HG03565 (cell line): ENCODE data around the gene RAB5B.

Experiments used
- ATAC-seq: cut with Tn5 transposase; IDR thresholded peaks from one replicate; pipeline ENCODE4 v1.9.1; 2021; ENCODE audit warnings: mild to moderate bottlenecking, moderate library complexity; ENCODE audit not compliant: unreplicated experiment

The RAB5B gene, protein sequence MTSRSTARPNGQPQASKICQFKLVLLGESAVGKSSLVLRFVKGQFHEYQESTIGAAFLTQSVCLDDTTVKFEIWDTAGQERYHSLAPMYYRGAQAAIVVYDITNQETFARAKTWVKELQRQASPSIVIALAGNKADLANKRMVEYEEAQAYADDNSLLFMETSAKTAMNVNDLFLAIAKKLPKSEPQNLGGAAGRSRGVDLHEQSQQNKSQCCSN

DNA sequence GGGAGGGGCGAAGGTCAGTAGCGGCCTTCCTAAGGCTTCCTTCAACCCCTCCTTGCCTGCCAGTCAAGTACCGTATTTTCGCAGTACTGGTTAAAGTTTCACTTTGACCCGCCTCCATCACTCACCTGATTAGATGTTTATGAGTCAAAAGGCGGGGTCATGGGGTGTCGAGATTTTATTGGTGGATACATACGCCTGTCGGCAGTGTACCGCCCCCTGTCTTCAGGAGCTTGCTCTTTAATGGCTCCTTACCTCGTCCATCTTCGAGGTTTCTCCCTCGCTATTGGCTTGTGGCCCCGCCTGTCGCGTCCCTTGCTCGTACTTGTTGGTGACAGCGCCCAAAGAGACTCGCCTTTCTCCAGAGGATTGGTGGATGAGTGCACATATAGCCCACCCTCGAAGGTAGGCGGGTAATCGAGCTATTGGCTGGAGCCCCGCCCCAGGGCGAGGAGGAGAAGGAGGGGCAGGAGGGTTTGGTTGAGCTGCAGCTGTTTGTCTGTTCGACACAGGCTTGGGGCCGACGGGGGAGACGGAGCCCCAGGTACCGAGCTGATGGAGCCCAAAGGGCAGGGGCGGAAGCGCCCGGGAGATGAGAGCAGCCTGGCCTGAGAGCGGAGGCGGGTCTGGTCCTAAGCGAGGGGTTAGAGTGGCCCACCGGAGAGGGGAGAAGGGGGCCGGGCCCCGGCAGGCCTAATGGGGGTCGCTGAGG is at the start of gene RAB5B:
TSS of gene RAB5B (plus strand) at position 480 of the 709 bp plus-strand sequence. CDS start 12,883 bp downstream, outside the sequence.
- ATAC-seq, result peak; percentile 83

DNA sequence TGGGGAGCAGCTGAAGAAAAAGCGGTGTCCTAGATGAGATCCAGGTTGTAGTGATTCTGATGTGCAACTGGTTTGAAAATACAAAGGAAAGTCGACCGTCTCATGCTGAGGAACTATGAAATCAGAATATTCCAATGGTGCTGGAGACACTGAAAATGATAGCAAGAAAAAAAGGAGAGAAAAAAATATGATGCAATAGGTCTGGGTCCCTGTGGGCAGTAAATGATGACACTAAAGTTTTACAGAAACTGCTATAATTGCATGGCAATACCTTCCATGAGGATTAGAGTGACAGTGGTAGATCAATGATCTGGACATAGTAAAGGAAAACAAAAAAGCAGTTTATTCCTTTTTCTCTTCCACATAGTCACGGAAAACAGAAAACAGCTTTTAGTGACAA is 48.5 kb upstream of the RAB5B start:
- no peak for ATAC-seq

DNA sequence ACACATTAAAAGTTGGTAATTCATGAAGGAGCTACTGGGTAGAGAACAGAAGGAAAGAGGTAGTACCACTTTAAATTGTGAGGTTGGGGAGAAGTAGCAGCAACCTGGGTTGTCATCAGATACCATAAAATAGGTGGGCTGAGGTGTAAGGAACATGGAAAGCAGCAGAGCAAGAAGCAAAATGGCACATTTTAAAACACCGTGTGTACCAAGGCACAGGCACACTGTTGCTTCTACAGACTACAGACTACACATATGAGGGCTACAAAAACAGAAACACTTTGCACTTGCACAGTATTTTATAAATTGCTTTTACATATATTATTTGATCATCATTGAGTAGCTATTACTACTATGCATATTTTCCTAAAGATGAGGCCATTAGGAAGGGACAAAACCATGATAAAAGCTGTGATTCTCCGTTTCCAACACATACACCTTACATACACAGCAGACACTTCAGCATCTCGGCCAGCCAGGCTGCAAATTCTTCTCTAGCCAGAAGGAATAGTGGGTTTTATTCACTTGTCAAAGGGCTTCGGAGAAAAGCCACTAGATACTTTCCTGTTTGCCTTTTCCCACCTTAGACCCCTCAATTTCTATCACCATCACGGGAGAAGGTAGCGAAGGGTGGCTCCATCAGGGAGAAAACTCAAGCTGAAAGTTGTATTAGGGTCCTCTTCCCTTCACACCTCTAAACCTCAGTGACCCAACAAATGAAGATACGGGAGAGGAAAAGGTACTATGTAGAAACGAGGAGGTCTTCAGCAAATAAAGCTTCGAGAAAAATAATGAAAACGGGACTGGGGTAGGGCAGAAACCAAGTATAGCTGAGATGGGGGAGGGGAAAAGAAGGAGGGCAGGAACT is 47.8 kb upstream of the RAB5B start:
- ATAC-seq, result no peak

DNA sequence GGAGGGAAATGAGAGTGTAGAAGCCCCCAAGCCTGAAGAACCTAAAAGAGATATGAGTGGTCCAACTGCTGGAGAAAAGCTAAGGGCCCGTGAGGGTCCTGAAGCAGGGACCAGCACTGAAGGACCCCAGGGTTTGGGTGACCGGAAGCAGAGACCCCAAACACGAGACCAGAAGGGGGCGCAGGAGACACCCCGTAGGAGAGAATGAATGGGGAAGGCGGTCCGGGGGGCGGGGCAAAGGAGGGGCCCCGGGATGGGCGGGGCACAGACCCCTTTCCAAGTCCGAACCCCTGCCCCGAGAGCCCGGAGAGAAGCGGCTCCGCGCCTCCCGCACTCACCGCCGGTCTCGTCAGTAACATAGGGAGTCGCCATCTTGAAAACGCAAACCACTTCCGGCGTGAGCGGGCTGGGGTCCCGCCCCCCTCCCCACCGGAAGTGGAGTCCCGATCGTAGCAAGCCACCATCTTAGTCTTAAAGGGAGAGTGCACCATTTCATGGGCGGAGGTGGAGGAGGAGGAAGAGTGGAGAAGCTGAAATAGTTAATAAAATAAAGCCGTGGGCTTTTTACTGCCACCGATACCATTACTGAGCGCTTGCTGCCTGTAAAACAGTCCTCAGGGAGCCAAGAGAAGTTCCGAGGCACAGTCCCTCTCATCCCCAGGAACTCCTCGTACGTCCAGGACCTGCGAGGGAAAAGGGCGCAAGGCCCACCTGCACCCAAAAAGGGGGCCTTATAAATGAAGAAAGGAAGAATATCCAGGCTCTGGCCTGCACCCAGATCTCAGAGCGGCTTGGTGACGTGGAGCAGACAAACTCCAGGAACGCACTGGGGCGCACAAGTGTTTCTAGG is 46.9 kb upstream of the RAB5B start:
- peak; percentile 27 for ATAC-seq

DNA sequence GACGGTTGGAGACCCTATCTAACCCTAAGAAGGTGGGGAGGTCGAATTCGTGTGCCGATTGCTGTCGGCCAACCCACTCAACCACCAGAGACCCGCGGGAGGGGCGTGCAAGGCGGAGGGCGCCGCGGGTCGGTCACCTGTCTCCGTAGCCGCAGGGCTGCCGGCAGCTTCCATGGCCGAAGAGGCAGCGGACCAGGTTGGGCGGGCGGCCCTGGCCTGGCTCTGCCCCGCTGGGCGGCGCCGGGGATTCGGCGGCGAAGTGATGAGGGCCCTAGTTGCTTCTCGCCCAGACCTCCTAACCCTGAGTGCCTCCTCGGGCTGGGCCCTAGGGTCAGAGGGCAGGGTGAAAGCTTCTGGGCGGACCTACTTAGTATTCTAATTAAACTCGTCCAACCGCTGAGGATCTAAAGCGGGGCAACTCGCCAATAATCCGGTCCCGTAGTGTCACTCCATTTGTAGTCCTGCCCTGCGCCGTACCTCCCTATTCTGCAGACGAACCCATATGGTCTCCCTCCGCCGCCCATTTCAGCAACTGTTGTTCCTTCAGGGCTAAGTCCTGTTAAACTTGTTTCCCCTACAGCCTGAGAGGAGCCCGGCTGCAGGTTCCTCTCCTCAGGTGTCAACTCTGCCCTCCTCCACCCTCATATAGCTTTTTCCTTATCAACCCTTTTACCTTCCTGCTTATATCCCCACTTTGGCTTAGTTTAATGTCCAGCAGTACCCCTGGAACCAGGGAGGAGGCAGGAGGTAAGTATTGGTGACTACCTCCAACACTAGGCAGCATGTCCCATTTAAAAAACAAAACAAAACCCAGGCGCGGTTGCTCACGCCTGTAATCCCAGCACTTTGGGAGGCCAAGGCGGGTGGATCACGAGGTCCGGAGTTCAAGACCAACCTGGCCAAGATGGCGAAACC is 46.0 kb upstream of the RAB5B start, which contains the start of gene PYM1:
TSS of gene PYM1 (minus strand) at position 307 of the 915 bp plus-strand sequence. CDS start at position 174, 133 bp downstream.
- peak; percentile 29 for ATAC-seq

DNA sequence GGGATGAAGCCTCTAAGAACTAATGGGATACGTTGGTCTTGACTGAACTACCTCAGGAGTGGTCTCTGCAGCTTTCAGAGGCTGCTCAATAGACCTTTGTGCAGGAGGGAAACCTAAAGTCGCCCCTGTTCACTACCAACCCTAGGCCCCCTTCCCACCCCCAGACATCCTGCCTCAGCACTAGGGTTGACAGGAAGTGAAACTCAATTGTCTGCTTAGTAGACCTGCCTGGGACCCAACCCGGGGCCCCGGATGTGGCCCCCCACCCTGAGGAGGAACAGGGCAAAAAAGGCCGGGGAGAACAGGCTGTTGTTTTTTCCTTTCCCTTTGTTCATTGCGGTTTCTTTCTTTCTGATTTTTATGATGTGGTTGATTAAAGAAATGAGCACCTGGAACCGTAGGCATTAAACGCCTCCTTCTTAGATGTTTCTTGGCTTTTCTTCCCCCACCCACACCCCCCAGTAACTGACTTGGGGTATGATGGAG is 44.5 kb upstream of the RAB5B start:
- peak; percentile 25 for ATAC-seq

DNA sequence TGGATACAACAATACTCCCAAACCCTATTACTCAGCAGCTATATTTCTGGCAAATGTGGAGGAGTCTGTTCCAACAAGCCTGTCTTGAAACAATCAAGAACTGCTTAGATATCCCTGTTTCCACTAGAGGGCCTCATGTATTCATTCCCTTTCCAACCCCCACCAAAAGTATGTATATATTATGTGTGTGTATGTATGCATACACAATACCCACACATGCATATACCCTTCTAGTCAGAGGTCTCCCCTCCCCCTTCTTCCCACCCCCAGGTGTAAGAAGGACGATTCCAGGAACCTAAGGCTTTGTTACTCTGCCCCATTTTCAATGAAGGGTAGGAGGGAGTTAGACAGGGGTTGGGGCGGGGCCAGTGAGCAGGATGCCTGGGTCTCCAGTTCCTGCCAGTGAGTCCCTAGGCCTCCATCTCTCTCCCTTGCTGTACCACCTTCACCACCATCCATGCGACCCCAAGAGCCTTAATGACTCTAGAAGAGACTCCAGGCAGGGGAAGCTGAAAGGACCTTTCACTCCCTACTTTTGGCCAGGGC is 43.0 kb upstream of the RAB5B start, which contains the start of gene DGKA:
TSS of gene DGKA (plus strand) at position 392 of the 546 bp plus-strand sequence. CDS start 5,342 bp downstream, outside the sequence.
- no peak for ATAC-seq

DNA sequence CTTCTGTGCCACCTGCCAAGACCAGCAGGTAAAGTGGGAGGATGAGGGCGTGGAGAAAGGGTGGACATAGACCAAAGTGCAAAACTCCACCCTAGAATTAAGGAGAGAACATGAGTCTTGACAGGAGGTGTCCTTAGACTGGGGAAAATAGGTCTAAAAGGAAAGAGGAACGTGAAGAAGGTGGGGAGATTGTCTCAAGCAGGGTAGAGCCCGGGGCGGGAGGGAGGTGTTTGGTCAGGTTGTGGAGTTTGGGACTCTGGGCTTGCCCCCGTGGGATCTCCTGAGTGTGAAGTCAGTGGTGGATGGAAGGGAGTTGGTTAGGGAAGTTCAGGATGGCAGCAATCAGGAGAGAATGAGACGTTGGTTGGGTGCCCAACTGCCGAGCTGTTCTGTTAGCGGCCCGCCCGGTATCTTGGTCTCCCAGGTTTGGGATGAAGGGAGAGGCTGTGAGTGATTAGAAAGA is 42.5 kb upstream of the RAB5B start:
- no peak for ATAC-seq

DNA sequence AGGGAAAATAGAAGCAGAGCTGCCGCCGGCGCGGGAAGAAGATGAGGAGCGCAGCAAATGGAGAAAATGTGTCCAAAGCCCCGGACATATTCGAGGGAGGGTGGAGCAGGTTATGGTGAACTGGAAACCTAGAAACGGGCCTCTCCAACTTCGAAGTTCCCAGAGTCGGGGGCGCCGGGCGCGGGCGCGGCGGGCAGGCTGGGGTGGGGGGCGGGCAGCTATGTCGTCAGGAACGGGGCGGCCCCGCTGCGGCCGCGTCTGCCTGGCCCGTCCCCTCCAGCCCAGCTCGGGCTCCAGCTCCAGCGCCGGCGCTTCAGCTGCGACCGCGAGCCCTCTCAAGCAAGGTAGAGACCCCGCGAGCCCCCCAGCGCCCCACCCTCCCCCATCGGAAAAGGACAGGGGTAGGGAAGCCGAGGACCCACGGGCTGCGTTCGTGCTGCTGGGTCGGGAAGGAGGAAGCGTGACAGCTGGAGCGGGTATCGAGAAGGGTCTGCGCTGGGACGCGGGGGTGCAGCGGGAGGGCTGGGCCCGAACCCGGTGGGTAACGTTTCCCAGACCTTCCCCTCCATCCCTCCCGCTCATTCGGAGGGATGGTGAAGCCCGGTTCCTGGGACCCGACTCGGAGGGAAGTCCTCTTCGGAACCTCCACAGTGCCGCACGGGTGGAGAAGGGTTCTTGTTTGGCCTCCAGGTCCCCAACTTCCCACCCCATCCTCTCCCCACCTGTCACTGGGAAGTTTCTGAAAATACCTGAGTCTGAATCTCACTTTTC is 41.9 kb upstream of the RAB5B start:
- no peak for ATAC-seq

DNA sequence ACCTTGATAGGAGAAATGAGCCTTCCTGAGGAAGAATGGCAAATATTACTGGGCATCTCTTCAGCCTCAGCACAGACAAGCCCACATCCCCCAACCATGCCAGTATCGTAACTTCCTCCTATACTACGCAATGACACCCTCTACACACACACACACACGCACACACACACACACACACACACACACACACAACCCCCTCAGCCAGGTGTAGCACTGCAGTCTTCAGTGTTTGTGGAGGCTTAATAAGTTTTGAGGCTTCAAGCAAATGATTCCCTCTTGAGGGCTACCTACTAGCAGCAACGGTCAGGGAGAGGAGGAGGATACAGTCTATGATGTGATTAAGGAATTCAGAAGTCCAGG is 41.3 kb upstream of the RAB5B start:
- no peak for ATAC-seq

DNA sequence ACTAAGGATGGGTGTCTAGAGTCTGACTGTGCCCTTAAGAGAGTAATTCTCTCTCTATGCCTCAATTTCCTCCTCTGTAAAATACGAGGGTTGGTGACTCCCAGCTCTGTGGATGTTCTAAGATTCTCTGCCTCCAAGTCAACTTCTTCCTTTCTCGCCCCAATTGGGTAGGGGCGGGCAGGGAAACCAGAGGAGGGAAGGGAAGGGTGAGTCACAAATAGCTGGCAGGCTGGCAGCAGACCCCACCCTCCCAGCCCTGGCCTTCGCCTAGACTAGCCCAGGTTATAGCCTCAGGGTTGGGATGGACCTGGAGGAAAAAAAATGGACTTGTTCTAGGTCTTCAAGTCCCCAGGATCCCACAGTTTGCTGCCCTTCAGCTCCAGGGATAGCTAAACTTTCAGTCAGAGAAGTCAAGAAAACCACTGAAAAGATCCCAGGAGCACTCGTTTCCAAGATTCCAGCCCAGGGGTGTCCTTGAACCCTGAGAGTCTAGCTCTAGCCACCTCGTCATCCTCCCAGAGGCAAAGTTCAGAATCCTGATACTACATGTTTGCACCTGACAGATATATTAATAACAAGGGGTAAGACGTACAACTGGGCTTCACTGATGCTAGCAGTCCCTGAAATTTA is 40.6 kb upstream of the RAB5B start:
- ATAC-seq, result no peak

DNA sequence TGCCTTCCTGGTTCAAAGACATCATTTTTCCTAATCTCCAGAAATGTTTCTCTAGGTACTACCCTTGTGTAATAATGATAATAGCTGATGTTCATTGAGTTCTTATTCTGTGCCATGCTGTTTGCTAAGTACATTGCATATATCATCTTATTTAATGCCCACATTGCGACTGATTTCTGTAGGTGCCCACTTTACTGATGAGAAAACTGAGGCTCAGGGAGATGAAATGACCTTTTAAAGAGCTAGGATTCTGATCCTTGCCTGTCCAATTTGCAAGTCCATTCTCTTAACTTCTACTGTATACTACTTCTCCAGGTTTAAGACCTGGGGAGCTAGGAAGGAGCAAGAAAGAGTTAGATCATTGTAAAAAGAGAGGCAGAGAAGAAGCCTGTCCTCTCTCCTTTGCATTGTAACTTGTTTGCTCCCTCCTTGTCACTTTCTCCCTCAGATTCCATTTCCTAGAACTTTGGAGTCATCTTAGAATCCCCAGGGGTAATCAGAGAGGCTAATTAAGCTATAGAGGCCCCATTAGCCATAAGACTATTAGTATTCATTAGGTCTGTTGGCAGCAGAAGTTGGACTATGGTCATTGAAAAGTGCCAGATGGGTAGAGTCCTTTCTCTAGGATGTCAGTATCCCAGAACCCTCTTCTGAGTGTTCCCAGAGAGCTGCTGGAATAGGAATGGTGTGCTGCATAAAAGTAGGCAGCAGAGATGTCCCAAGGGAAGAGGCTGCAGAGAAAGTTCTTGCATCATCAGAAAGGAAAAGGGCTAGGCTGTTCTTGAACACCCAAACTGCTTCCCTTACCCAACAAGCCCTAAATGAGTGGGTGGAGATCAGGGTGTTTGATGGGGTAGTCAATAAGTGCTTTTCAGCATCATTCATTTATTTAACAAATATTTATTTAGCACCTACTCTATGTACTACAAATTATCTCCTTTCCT is 39.8 kb upstream of the RAB5B start:
- ATAC-seq, result no peak

DNA sequence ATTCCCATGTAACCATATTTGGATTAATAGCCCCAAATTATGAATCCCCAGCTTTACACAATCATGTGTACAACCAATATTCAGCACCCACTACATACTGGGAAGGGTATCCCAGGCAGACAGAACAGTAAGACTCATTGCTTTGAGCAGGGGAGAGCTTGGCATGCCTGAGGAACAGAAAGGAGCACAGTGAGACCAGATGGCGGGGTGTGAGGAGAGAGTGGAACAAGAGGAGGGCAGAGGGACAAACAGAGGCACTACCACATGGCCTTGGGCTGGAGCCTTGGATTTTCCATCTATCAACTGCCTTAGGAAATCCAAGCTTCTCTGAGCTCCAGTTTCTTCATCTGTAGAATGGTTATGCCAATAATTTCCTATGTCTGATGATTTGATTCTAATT is 39.1 kb upstream of the RAB5B start:
- ATAC-seq, result no peak

DNA sequence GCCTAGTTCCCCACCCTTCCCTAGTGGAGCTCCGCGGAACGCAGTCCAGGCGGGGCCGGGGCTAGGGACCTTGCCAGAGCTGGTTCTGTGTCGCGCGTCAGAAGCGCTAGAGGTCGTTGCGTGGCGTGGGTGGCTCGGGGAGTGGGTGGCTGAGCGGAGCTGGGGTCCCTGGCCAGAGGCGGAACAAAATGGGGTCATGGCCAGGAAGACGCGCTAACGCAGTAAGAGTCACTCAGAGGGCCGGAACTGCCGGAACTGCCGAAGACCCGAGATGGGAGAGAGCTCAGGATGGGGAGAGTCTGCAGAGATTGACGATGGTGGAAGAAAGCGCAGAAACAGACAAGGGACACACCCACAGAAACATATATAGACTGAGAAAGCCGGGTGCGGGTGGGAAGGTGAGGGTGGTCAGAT is 38.1 kb upstream of the RAB5B start:
- no peak for ATAC-seq

DNA sequence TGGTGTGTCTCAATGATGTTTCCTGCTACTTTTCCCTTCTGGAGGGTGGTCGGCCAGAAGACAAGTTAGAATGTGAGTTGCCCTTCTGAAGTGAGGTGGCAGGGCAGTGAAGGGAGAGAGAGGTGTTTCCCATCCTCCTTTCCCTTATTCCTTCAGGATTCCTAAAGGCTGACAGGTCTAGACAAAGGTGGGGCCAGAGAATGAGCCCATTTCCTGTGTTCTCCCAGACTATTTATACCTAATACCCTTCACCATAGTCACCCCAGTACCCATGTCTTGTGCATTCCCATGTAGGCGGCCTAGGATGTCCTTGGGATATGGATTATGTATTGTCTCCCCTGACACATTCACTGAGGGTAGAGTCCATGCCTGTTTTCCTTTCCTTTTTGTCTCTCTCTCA is 35.9 kb upstream of the RAB5B start:
- ATAC-seq, result no peak

DNA sequence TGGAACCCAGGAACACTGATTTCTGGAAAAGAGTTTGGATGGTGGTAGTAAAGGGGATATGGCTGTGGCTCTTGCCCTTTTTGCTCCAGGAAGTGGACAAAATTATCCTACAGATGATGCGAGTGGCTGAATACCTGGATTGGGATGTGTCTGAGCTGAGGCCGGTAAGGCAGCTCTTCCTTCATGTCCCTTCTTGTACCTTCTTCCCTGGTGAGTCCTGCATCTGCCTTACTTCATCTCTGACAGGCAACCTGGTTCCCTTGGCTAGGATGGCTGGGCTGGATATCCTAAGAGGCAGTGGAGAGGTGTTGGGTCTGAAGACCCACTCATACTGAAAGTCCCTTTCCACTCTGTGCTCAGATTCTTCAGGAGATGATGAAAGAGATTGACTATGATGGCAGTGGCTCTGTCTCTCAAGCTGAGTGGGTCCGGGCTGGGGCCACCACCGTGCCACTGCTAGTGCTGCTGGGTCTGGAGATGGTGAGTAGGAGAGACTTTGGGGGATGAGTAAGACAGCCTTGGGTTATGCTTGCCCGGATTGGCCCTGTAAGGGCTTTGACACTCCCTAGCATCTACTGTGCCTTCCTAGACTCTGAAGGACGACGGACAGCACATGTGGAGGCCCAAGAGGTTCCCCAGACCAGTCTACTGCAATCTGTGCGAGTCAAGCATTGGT is 34.9 kb upstream of the RAB5B start:
- ATAC-seq, result no peak
